Colonic mucosa (tissue), 4 donors: ENCODE measurements around the gene DMBX1. TPM values are rescaled to one million over a fixed set of nuclear protein-coding genes. Genes with fewer than 3 reads are reported as not detected.

Experiments
- DNase-seq: peaks from one replicate; pipeline ENCODE4 v3.0.0-alpha.2; 2020
- H3K27ac ChIP-seq: fragments of 200-600 bp; one replicate; pipeline ENCODE4 v1.8.0; 2021
- H3K27me3 ChIP-seq: fragments of 200-600 bp; one replicate; pipeline ENCODE4 v1.8.0; 2021
- H3K36me3 ChIP-seq: fragments of 200-600 bp; one replicate; pipeline ENCODE4 v1.8.0; 2021
- H3K4me1 ChIP-seq: fragments of 200-600 bp; one replicate; pipeline ENCODE4 v1.8.0; 2021; ENCODE audit warnings: mild to moderate bottlenecking
- H3K4me3 ChIP-seq: fragments of 200-600 bp; one replicate; pipeline ENCODE4 v1.8.0; 2021
- H3K9ac ChIP-seq, 2 donors: one replicate each; pipeline ENCODE4 v1.7.0; 2013; ENCODE audit warnings: control low read depth in 2 of 2, low read depth in 2 of 2, low read length in 2 of 2
- H3K9me3 ChIP-seq: fragments of 200-600 bp; one replicate; pipeline ENCODE4 v1.8.0; 2021
- intact Hi-C: fragments of 100-400 bp; cut with DNase I; formaldehyde crosslinking; loops from one replicate; pipeline ENCODE4 v1.14.1; 2022
- total RNA-seq, 2 donors: library from RNA; stranded (reverse); fragmentation: NEBNext Ultra II Directional in 1 of 2; extraction: Animal tissue kit (Norgen Biotek cat#: 25700) in 1 of 2; gene quantifications; one replicate each; pipeline ENCODE4 v1.2.1, GENCODE V29; 2021
- TF ChIP-seq, protein P1 (sequence below): fragments of 200-600 bp; IDR thresholded peaks from one replicate; pipeline ENCODE4 v1.8.0; 2022; ENCODE audit warnings: antibody characterized with exemption, mild to moderate bottlenecking
- donor health status: healthy.
- donor health status: DM: no; HTN: no; CAD: no.
- donor health status: DM: no; HTN: no; CAD: no.

DMBX1 gene
- total RNA-seq, 2 donors from 2014 or later = not detected

DNA sequence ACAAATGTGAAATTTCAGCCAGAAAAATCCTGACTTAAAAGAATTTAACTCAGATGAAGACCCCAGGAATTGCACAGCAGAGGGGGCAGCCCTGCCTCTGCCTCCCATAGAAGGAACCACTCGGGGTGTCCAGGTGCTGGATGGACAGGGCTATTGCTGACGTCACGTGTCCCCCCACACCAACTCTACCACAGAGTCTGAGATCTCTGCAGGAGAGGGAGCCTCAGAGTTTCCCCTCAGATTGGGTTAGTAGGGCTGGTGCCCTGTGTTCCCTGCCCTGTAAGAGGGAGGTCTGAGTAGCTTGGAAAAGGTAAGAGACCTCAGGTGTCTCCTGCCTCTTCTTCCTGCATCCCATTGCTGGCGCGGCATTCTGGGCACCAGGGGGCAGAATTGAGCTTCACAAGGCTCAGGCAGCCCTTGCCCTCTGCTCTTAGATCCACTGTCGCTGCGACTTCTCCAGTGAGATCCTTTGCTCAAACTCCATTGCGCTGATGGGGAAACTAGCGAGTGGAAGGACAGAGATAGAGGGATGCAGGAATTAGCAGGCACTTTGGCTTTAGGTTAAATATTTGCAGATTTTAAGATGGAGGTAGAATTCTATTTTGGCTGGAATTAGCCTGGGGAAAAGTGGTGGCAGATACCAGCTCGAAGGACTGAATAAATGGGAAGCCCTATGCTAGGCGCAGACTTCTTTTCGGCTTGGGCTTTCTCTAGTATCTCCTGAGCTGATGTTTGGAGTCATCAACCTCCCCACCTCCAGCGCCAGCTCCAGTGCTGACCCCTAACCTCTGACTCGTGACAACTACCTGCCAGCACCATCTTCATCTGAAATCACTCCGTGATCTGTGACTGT lies 42.8 kb upstream of the DMBX1 start:
- peaks cover 29% of the 10 kb centered on the region for H3K27me3 ChIP-seq
- H3K27ac ChIP-seq = no peak overlapping the region
- H3K9me3 ChIP-seq = no peaks in the 10 kb centered on the region
- H3K9ac ChIP-seq = no peak overlapping the region
- no peaks in the 10 kb centered on the region for H3K4me1 ChIP-seq
- TF ChIP-seq, protein P1, sequence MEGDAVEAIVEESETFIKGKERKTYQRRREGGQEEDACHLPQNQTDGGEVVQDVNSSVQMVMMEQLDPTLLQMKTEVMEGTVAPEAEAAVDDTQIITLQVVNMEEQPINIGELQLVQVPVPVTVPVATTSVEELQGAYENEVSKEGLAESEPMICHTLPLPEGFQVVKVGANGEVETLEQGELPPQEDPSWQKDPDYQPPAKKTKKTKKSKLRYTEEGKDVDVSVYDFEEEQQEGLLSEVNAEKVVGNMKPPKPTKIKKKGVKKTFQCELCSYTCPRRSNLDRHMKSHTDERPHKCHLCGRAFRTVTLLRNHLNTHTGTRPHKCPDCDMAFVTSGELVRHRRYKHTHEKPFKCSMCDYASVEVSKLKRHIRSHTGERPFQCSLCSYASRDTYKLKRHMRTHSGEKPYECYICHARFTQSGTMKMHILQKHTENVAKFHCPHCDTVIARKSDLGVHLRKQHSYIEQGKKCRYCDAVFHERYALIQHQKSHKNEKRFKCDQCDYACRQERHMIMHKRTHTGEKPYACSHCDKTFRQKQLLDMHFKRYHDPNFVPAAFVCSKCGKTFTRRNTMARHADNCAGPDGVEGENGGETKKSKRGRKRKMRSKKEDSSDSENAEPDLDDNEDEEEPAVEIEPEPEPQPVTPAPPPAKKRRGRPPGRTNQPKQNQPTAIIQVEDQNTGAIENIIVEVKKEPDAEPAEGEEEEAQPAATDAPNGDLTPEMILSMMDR = peak; percentile 74
- intact Hi-C loops = loop anchor here (5.0 to 10.0 kb wide), 2 partner anchors 80 to 278 kb away; no protein-coding TSS in a partner anchor
- peak; percentile 88 for DNase-seq
- no peaks in the 10 kb centered on the region for H3K36me3 ChIP-seq
- no peak overlapping the region for H3K4me3 ChIP-seq

DNA sequence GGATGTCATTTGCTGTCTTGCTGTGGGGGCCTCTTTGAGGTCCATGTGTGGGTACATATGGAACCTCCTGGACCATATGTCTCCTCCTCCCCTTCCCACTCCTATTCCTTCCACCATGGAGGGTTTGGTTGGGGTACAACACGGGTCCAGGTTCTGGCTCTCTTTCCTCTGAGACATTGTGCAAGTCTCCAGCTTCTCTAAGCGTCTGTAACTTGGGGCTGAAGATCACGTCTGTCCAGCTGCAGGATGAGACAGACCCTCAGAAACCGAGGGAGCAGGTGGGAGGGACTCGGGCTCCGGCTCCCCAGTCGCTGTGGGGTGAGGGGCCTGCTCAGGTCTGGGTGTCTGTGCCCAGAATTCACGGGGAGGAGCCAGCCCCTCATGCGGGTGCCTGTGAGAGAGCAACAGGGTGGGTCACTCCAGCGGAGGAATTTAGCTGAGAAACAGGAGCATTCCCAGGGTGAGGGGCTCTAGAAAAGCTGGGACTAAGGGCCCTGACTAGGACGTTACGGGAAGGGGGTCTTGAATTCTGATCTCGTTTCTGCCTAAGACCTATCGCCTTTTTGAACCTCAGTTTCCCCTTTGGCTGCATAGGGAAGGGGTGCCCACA lies 42.0 kb upstream of the DMBX1 start:
- Histone ChIP-seq H3K36me3 (no peaks in the 10 kb centered on the region), H3K27me3 (peaks cover 29% of the 10 kb centered on the region), H3K9ac (no peak overlapping the region), H3K27ac (no peak overlapping the region), H3K9me3 (no peaks in the 10 kb centered on the region), H3K4me3 (no peak overlapping the region), H3K4me1 (no peaks in the 10 kb centered on the region)
- intact Hi-C loops = loop anchor here (5.0 to 10.0 kb wide), 2 partner anchors 80 to 277 kb away; no protein-coding TSS in a partner anchor
- DNase-seq = no peak
- TF ChIP-seq, protein P1 = no peak

DNA sequence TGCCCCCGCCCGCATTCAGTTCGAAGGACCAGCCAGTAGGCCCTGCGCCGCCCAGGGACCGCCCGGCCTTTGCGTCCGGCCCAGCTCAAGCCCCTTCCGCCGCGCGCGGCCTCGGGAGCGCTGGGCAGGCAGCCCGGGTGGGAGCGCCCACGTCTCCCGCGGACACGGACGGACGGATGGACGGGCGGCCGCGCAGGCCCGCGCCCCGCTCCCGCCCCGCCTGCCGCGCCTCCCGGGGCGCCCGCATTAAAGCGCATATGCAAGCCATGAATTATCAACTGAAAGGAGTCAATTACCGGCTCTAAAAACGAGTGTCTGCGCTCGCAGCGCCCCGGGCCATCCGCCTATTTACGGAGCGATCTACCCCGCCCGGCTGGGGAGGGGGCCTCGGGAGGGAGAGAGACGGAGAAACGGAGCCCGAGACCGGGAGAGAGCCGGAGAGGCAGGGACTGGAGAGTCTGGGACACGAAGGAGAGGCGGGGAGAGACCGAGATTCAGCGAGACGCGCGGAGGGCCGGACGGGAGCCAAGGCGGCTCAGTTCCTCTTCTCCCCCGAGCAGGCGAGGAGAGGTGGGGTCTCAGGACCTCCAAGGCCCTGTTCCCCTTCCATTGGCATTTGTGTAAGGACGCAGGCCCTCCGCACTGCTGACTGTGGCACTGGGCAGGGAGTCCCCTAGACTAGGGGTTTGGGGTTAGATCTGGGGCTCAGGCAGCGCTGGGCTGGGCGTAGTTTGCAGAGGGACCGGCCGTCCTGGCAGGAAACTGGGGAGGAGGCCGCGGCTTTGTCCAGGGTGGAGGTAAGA lies 41.3 kb upstream of the DMBX1 start:
- Histone ChIP-seq H3K36me3 (no peaks in the 10 kb centered on the region), H3K9ac (no peak overlapping the region), H3K9me3 (no peaks in the 10 kb centered on the region), H3K4me1 (no peaks in the 10 kb centered on the region), H3K27ac (no peak overlapping the region), H3K27me3 (peaks cover 29% of the 10 kb centered on the region), H3K4me3 (no peak overlapping the region)
- TF ChIP-seq, protein P1 = no peak
- no peak for DNase-seq
- intact Hi-C loops = loop anchor here (5.0 to 10.0 kb wide), 2 partner anchors 79 to 276 kb away; no protein-coding TSS in a partner anchor

DNA sequence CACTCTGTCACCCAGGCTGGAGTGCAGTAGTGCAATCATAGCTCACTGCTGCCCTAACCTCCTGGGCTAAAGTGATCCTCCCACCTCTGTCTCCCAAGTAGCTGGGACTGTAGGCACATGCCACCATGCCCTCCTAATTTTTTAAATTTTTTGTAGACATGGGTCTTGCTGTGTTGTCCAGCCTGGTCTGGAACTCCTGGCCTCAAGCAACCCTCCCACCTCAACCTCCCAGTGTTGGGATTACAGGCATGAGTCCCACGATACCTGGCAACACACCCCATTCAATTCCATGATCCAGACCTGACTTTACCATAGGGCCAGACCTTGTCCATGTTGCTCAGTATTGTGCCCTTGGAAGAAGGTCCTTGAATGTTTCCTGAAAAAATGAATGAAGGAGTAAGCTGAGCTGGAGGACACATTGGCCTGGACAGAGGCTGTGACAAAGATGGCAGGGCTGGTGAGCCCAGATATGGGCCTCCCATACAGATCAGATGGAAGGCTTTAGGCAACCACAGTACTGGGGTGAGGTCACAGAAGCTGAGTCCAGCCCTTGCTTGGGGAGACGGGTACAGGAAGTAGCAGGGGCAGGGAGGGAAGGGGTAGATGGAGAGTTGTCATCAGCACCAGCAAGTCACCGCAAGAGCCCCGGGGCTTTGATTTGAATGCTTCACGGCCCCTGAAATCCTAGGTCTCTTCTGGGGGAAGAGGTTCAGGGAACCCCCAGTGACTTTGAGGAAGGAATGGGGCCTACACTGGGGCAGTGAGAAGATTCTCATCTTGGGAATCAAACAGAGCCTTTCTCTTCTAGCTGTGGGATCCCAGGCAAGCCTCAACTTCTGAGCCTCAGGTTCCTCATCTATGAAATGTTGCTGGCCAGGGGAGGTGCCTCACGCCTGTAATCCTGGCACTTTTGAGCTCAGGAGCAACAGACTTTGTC lies 40.1 kb upstream of the DMBX1 start:
- Histone ChIP-seq H3K4me1 (no peaks in the 10 kb centered on the region), H3K27ac (no peak overlapping the region), H3K9me3 (no peaks in the 10 kb centered on the region), H3K27me3 (peaks cover 29% of the 10 kb centered on the region), H3K4me3 (no peak overlapping the region), H3K36me3 (no peaks in the 10 kb centered on the region), H3K9ac (no peak overlapping the region)
- TF ChIP-seq, protein P1 = no peak
- intact Hi-C loops = loop anchor here (5.0 to 10.0 kb wide), 2 partner anchors 78 to 275 kb away; no protein-coding TSS in a partner anchor
- DNase-seq = no peak
